SK-N-SH (cell line): ENCODE results near the gene ARHGAP10.

Source experiments
- MAX ChIP-seq: IDR thresholded peaks from 2 replicates; pipeline ENCODE4 v1.4.0; 2012; ENCODE audit warnings: low read depth
- TF ChIP-seq, protein P1 (sequence below): IDR thresholded peaks from 2 replicates; pipeline ENCODE4 v1.6.1; 2012; ENCODE audit warnings: mild to moderate bottlenecking, low read depth, low read length, moderate library complexity

DNA sequence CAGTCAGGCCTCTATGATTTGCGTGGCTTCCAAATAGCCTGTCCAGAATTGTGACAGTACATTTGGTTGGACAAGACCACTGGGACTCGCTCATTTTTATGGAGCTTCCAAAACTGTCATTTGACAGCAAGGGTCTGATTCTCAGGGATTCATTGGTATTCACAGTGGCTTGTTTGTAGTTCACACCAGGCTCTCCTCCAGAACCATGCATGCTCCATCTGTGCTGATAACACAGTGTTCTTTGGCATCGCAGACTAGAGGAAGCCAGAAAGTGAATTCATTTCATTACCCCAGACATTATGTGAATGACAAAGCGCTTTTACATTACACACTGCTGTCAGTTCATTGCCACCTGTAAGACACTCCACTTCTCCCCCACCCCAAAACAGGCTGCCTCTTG is 208.3 kb downstream of the ARHGAP10 start:
- TF ChIP-seq, protein P1, sequence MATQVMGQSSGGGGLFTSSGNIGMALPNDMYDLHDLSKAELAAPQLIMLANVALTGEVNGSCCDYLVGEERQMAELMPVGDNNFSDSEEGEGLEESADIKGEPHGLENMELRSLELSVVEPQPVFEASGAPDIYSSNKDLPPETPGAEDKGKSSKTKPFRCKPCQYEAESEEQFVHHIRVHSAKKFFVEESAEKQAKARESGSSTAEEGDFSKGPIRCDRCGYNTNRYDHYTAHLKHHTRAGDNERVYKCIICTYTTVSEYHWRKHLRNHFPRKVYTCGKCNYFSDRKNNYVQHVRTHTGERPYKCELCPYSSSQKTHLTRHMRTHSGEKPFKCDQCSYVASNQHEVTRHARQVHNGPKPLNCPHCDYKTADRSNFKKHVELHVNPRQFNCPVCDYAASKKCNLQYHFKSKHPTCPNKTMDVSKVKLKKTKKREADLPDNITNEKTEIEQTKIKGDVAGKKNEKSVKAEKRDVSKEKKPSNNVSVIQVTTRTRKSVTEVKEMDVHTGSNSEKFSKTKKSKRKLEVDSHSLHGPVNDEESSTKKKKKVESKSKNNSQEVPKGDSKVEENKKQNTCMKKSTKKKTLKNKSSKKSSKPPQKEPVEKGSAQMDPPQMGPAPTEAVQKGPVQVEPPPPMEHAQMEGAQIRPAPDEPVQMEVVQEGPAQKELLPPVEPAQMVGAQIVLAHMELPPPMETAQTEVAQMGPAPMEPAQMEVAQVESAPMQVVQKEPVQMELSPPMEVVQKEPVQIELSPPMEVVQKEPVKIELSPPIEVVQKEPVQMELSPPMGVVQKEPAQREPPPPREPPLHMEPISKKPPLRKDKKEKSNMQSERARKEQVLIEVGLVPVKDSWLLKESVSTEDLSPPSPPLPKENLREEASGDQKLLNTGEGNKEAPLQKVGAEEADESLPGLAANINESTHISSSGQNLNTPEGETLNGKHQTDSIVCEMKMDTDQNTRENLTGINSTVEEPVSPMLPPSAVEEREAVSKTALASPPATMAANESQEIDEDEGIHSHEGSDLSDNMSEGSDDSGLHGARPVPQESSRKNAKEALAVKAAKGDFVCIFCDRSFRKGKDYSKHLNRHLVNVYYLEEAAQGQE: no peak
- TF ChIP-seq MAX: no peak
